ENCODE results near the gene VPS11.

Gene VPS11

GRCh38 chr11:119078675-119079420, 11.2 kb downstream of the VPS11 start:
- in situ Hi-C loops (cut with MboI; ENCODE audit: low sequenced_read_pairs) = no loop called here

GRCh38 chr11:119081682-119082260, 14.2 kb downstream of the VPS11 start:
- in situ Hi-C loops (cut with MboI; ENCODE audit: low sequenced_read_pairs) = no loop called here

GRCh38 chr11:119084663-119085436, 17.2 kb downstream of the VPS11 start, which contains the start of gene HMBS:
TSS of gene HMBS (plus strand) at chr11:119084881. CDS start at chr11:119085034, 153 bp downstream.
- in situ Hi-C loops (cut with MboI; ENCODE audit: low sequenced_read_pairs) = no loop called here

- in situ Hi-C loops (cut with MboI; ENCODE audit: low sequenced_read_pairs) = no loop called here
Measured at GRCh38 chr11:119085437-119085847, 17.8 kb downstream of the VPS11 start.

GRCh38 chr11:119087123-119087522, 19.5 kb downstream of the VPS11 start:
- in situ Hi-C loops (cut with MboI; ENCODE audit: low sequenced_read_pairs) = no loop called here

GRCh38 chr11:119087747-119088241, 20.2 kb downstream of the VPS11 start:
- in situ Hi-C loops (cut with MboI; ENCODE audit: low sequenced_read_pairs) = no loop called here

GRCh38 chr11:119088406-119088805, 20.8 kb downstream of the VPS11 start:
- in situ Hi-C loops (cut with MboI; ENCODE audit: low sequenced_read_pairs) = no loop called here

- in situ Hi-C loops (cut with MboI; ENCODE audit: low sequenced_read_pairs) = no loop called here
Measured at GRCh38 chr11:119089319-119089718, 21.7 kb downstream of the VPS11 start.

GRCh38 chr11:119091178-119091577, 23.6 kb downstream of the VPS11 start:
- in situ Hi-C loops (cut with MboI; ENCODE audit: low sequenced_read_pairs) = no loop called here

GRCh38 chr11:119091966-119092879, 24.6 kb downstream of the VPS11 start:
- in situ Hi-C loops (cut with MboI; ENCODE audit: low sequenced_read_pairs) = no loop called here

- in situ Hi-C loops (cut with MboI; ENCODE audit: low sequenced_read_pairs) = no loop called here
Measured at GRCh38 chr11:119092880-119093842, 25.5 kb downstream of the VPS11 start.

- in situ Hi-C loops (cut with MboI; ENCODE audit: low sequenced_read_pairs) = no loop called here
Measured at GRCh38 chr11:119093942-119094815, 26.6 kb downstream of the VPS11 start.

- in situ Hi-C loops (cut with MboI; ENCODE audit: low sequenced_read_pairs) = no loop called here
Measured at GRCh38 chr11:119094816-119095065, 27.1 kb downstream of the VPS11 start.

- in situ Hi-C loops (cut with MboI; ENCODE audit: low sequenced_read_pairs) = no loop called here
Measured at GRCh38 chr11:119095066-119095880, 27.7 kb downstream of the VPS11 start.

GRCh38 chr11:119099711-119100110, 32.1 kb downstream of the VPS11 start:
- in situ Hi-C loops (cut with MboI; ENCODE audit: low sequenced_read_pairs) = no loop called here

- in situ Hi-C loops (cut with MboI; ENCODE audit: low sequenced_read_pairs) = no loop called here
Measured at GRCh38 chr11:119100246-119100970, 32.8 kb downstream of the VPS11 start.
